GM18520 (cell line): Measurements from ENCODE around the gene TMEM163.
"Not testable (repeated sequence)": the region's sequence is repeated elsewhere in the genome, so short reads cannot be mapped to it uniquely, and the experiment has no call there.

Experiments used
- ATAC-seq: cut with Tn5 transposase; IDR thresholded peaks from one replicate; pipeline ENCODE4 v1.9.1; 2021; ENCODE audit not compliant: unreplicated experiment

TMEM163 gene

DNA sequence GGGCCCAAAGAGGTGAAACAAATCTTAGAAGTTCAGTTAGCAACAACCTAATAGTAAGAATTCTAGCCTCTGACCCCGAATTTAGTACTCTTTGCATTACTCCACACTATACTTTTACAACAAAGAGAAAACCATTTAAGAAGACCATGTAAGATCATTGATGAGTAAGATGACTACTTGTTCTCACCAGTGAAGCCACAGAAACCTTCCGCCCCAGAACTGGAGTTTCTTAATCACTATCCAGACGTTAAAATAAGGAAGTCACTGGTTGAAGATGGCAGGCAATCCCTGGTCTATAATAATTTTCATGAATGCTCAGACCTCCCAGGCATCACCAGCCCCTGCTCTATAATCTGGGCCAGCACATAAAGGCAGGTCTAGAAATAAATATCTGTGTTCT lies 95.0 kb downstream of the TMEM163 start:
- peak; percentile 89 for ATAC-seq

DNA sequence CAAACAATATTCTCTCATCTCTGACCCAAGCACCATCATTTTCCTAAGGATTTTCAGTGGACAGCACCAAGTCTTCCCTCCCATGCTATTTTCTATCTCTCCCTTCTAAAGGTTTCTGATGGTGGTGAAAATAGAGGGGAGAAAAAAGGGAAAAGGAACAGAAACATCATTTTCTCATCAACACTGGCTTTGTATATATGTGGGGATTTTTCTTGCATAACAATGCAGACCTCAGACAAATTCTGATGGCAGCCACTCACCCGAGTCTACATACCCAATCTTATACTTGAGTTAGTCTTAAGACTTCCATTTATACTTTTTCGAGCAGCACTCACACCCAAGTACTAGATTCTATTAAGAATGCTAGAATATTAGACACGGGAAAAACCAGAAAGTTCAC lies 95.8 kb downstream of the TMEM163 start:
- no peak for ATAC-seq

DNA sequence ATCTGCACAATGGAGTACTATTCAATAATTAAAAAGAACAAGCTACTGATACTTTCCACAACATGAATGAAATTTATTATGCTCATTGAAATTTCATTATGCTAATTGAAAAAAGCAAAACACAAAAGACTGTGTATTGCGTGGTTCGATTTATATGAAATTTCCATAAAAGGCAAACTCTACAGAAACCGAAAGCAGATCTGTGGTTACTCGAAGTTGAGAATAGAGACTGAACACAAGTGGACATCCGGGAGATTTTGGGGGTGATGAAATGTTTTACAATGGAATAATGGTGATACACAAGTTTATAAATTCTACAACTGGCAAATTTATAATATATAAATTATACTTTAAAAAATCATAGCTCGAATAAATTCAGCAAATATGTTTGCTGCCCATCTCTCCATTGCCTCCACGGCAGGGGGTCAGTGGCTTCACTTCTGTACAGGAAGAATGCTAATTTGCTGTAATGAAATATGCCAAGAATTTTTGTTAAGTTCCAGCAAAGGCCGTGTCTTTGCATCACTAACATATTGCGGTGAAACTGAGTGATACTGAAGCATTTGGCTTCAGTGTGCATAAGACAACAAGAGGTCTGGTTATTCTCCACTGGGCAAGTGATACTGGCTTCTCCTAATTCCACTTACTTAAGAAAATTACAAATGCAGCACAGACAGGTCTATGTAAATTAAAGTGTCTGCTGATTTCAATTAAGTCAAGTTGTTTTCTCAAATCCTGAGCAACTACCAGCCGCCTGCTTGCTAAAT lies 96.7 kb downstream of the TMEM163 start:
- no peak for ATAC-seq

DNA sequence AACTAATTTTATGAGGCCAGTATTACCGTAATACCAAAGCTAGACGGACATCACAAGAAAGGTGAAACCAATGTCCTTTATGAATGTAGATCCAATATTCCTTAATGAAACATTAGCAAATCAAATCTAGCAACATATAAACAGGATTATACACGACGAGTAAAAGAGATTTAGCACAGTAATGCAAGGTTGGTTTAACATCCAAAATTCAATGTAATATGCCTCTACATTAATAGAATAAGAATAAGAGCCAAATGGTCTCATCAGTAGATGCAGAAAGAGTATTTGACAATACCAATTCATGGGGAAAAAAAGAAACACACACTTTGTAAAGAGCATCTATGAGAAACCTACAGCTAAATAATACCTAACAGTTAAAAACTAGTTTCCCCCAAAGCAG lies 99.5 kb downstream of the TMEM163 start:
- no peak for ATAC-seq

DNA sequence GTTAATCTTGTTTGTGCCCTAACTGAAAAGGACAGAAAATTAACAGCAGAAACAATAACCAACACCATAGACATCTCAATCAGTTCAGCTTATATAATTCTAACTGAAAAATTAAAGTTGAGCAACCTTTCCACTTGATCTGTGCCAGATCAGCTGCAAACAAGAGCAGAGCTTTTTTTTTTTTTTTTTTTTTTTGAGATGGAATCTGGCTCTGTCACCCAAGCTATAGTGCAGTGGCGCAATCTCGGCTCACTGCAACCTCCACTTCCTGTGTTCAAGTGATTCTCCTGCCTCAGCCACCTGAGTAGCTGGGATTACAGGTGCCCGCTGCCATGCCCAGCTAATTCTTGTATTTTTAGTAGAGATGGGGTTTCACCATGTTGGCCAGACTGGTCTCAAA lies 103.3 kb downstream of the TMEM163 start:
- ATAC-seq: not testable (repeated sequence)

DNA sequence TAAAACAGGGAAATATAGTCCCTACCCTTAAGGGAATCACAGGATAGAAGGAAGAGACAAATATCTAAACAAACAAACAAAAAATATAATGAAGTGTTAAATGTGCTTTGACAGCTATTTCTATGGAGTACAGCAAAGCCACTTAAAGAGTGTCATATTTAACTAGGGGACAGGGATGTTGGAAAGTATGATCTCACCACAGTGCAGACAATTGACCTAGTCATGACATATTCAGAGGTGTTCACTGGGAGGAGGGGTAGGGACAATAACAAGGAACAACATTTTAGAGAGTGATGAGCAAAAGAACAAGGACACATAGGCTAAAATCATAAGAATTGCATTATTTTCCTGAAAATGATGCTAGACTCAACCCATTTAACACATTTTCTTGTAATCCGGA lies 107.5 kb downstream of the TMEM163 start:
- ATAC-seq: no peak

DNA sequence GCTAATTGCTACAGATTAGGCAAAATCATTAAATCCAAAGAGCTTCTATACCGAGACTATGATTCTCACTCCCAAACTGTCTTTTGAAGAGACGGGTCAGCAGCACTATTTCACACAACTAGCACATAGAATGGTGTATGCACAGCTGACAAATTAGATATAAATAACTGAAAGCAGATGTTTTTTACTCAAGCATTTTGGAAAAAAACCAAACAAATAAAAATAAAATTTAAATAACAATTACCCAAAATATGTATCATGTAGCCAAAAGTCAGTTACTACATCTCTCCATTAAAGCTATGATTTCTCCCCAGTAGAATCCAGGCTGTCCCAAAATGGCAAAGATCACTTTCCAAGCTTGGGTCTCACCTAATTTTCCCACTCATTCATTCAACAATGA lies 107.9 kb downstream of the TMEM163 start:
- ATAC-seq: no peak

DNA sequence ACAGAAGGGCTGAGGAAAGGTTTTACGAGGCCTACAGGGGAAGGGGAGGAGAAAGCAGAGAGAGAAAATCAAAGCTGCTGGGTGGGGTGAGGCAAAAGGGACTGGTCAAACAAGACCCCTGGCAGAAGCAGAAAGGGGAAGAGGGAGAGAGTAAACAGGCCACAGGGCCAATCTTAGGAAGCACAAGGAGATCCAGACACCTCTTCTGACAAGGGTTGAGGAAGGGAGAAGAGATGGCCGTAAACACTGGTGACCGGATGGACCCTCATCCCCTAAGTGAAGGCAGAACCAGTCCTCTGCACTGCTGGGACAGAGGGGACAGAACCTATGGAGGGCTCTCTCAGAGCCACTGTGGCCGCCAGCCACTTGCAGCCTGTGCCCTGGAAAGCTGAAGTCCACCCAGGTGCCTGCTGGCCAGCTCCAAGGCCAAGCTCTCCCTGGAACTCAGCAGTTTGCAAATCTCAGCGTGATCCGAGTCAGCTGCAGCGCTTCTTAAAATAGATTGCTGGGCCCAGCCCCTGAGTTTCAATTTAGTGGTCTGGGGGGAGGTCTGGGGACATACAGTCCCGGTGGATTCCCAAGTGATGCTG lies 108.8 kb downstream of the TMEM163 start:
- no peak for ATAC-seq

DNA sequence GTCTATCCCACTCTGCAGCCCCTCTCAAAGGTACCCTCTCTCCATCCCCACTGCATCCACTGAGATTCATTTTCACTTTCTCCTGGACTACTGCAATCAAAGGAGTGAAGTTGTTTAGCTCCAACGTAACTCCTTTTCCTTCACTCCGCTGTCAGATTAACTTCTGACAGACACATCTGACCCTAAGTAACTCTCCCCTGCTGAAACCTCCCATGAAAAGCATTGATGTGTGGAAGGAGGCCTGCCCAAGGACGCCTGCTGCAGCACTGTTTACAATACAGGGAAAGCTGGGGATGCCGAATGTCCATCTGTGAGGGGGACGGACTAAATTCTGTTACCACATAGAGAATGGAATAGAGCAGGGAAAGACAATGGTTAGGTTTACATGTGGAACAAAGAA lies 114.8 kb downstream of the TMEM163 start:
- no peak for ATAC-seq

DNA sequence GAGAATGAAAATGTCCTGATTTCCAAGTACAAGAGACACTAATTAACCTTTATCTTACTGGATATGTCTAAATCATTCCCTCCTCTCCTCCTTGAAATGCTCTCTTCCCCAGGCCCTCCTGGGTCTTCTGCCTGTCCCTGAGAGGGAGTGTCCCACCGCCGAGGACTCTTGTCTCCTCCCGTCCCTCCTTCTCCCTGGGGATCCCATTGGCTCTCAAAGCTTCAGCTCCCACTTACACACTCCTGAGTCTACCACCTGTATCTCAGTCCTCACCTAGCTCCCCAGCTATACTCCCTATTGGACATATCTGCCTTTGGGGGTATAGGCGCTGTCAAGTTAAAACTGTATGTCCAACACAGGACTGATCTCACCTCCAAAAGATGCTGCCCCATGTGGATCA lies 116.1 kb downstream of the TMEM163 start:
- no peak for ATAC-seq

DNA sequence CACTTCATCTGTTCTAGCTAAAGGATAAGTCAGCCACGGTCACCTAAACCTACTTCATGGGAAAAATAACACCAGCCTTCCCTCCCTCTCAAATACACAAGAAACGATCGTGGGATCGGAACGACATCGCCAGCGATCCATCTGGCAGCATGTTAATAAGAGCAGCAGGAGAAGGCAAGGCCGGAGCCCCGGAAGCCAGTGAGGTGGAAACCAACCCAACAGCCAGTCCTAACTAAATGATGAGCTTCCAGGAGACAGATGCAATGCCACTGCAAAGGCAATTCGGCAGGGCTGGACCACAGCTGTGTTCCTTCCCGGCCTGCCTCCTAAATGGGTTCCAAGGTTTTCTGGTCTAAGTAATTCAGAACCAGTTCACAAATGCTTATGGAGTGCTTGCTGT lies 117.5 kb downstream of the TMEM163 start:
- ATAC-seq: no peak

DNA sequence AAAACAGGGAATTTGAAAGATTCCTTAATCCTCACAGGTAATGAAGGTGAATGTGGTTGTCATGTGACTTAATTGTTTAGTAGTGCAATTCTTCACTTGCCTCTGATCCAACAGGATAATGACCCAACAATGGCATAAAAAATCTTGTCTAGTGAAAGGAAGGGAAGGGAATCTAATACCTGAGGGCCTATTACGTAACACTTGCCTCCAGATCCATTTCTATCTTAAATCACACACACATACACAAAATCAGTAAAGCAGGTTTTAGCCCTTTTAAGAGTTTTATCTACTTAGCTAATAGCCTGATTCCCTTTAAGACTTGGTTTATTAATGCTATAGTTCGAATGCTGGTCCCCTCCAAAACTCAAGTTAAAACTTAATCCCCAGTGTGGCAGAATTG lies 118.6 kb downstream of the TMEM163 start:
- ATAC-seq: no peak

DNA sequence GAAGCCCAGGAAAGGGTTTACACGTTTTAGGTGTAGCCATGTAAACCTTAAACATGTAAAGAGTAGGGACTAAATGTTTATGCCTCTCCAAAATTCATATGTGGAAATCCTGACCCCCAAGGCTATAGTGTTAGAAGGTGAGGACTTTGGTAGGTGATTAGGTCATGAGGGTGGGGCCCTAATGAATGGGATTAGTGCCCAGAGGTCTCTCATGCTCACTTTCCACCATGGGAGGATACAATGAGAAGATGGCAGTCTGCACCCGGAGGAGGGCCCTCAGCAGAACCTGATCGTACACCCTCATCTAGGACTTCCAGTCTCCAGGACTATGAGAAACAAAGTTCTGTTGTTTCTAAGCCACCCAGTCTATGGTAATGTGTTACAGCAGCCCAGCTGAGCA lies 119.6 kb downstream of the TMEM163 start:
- no peak for ATAC-seq

DNA sequence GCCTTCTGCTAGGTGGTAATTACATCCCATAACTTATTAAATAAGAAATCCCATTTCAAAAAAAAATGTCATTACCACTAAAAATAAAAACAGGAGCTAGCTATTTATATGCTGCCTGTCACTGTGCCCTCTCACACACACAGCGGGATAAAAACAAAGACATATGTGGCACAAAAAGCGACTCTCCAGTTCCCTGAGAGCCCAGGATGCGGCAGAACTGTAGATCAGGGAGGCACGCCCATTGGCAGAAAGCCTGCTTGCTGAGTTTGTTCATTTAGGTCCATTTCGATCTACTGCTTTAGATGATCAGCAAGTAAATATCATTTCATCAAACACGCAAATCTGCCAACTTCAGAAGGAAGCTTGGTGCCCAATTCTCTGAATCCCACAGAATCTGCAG lies 124.4 kb downstream of the TMEM163 start:
- ATAC-seq: no peak

DNA sequence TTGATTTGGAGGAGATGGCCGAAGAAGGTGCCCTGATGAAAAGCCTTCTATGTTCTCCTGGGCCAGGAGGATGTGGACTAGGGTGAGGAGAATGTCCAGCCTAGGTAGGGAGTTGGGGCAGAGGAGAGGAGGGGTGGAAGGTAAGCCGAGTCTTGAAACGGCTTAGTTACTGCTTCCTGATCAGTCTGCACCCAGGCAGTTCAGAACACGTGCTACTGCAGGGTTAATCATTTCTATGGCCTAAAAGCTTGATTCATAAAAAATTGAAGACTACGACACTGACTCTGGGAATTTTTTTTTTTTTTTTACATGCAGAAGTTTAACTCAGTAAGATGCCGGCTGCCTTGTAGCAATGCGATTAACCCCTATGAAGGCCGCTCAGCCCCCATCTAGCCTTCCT lies 125.3 kb downstream of the TMEM163 start:
- ATAC-seq: no peak

DNA sequence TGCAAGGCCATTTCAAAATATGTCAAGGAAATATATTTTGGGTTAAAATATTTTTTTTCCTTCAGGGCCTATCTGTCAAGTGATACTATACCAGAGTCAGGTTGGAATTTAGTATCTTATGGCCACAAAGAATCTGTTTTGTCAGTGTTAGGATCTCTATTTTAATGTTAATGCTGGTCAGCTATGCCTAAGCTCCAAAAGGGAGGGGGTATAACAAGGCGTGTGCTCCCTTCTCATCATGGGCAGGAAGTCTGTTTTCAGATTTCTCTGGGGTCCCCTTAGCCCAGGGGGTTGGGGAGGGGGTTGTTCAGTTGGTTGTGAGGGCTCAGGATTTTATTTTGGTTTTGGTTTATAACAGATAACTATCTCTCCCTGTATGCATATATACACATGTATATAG lies 126.4 kb downstream of the TMEM163 start:
- no peak for ATAC-seq

DNA sequence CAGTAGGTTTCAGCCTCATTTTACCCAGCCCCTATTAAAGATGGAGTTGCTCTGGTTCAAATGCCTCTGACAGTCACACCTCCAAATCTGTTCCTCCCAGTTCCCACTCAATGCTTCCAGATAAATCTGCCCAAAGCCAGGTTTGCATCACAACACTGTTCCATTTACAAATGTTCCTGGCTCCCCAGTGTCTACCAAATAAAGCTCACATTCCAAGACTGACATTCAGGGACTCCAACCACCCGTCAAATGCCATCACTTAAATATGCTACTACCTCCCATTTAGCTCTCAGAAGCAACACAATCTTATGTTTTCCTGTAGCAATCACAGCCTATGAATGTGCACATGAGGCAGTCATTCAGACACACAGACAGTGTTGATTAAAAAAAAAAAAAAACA lies 127.3 kb downstream of the TMEM163 start:
- ATAC-seq: no peak

DNA sequence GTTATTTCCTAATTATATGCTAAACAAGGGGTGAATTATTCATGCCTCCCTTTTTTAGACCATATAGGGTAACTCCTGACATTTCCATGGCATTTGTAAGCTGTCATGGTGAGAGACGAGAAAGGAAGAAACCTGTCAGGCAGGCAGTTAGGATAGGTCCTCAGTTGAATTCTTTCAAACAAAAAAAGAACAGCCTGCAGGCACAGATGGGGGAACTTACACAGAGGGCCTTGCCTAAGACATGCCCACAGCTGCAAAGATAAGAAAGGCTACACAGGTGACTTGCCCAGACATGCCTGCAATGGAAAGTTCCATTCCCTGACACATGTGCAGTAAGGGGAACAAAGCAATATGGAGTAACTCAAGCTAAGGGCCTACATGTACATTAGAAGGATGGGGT lies 128.1 kb downstream of the TMEM163 start:
- ATAC-seq: no peak

DNA sequence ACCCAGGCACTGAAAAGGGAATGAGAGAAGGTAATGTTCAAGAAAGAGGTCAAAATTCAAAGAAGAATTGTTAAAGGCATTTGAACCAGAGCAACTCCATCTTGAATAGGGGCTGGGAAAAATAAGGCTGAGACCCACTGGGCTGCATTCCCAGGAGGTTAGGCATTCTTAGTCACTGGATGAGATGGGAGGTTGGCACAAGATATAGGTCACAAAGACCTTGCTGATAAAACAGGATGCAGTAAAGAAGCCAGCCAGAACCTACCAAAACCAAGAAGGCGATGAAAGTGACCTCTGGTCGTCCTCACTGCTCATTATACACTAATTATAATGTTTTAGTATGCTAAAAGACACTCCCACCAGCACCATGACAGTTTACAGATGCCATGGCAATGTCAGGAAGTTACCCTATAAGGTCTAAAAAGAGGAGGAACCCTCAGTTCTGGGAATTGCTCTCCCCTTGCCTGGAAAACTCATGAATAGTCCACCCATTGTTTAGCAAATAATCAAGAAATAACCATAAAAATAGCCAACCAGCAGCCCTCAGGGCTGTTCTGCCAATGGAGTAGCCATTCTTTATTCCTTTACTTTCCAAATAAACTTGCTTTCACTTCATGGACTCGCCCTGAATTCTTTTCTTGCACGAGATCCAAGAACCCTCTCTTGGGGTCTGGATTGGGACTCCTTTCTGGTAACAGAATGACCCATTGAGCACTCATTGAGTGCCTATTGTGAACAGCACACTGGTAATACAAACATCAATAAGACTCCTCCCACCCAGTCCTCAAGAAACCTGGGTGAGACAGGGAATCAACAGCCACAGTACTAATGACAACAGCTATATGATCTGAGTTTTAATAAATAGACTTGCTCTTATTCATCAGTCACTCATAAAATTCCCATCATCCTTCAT lies 129.4 kb downstream of the TMEM163 start:
- ATAC-seq: not testable (repeated sequence)

DNA sequence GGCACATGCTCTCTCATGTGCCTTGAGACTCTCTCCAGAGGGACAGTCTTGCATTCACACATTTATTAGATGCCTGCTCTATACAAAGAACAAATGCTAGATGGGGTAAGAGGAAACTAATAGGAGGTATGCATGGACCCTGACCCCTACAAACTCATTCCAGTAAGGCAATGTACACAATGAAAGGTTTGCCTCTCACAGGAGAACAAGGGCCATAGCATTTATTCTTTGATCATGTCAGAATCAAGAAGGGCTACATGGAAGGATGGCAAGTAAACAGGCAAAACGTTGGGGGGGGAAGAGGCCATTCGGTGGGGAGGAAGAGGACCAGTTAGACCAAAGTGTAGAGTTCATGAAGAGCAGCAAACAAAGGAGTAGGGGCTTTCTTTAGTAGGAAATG lies 130.2 kb downstream of the TMEM163 start:
- no peak for ATAC-seq

DNA sequence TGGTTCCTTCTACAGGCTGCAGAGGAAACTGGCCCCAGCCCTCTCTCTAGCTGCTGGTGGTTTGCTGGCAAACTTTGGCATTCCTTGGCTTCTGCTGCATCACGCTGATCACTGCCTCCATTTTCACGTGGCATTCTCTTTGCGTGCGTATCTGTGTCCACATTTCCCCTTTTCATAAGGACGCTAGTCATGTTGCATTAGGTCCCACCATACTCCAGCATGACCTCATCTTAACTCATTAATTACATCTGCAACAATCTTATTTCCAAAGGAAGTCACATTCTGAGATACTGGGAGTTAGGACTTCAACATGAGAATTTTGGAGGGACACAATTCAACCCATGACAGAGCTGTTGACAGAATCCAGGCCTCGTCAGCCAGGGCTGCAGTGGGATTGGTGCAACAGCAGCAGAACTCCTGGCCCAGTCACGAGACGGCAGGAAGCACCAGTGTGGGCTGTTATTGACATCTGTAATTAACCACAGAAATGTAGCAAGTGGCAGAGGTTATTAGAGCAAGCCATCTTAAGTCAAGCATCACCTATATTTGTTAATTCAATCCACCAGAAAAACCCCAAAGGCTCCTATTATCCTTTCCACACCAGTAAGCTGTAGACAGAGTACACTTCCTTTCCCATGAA lies 132.4 kb downstream of the TMEM163 start:
- no peak for ATAC-seq
